HCT116 (cell line): ENCODE measurements around the gene TTC23. TPM values are rescaled to one million over a fixed set of nuclear protein-coding genes. Genes with fewer than 3 reads are reported as not detected.

Source experiments
- ATAC-seq: fragments of 200-7000 bp; cut with Tn5 transposase; 2 replicates; pipeline ENCODE4 v1.9.1; 2020; ENCODE audit warnings: mild to moderate bottlenecking, moderate library complexity
- BruUV-seq: library from RNA; stranded (reverse); fragments of 400-500 nt; replicated peaks from 2 replicates; lab custom pipeline; 2021; lab: Mats Ljungman, UMichigan
- CTCF ChIA-PET: fragments of 300-600 bp; sonication (Branson Sonifier 250); formaldehyde crosslinking; loops from one replicate; lab custom pipeline; 2021; ENCODE audit warnings: antibody characterized with exemption; lab: Charles Lee
- POLR2A ChIA-PET: fragments of 300-600, 350-600 bp; sonication (Branson Sonifier 250); formaldehyde crosslinking; loops from one replicate; lab custom pipeline; 2021; ENCODE audit warnings: antibody characterized with exemption; lab: Charles Lee
- RAD21 ChIA-PET, 2 experiments: fragments of 300-600 bp; sonication (Branson Sonifier 250); formaldehyde crosslinking; loops; one replicate each; lab custom pipeline; 2023; ENCODE audit warnings: low total read pairs in 2 of 2; ENCODE audit not compliant: uncharacterized antibody in 2 of 2, unreplicated experiment in 2 of 2, low non-redundant PET in 1 of 2; lab: Charles Lee
- DNase-seq: peaks from one replicate; pipeline ENCODE4 v3.0.0-alpha.2; 2010; ENCODE audit warnings: low read depth, low spot score
- H2AFZ ChIP-seq: fragments of 200-600 bp; shearing (Covaris generic), sonication (generic); 2 replicates; pipeline ENCODE4 v1.6.1; 2017; ENCODE audit warnings: low read depth, mixed run types, mixed read lengths, antibody characterized with exemption, low read length; ENCODE audit not compliant: poor library complexity, severe bottlenecking
- H3K27ac ChIP-seq: 2 replicates; pipeline ENCODE4 v1.5.1; 2012; ENCODE audit warnings: low read depth, low read length
- H3K27me3 ChIP-seq: fragments of 200-600 bp; sonication (generic); 2 replicates; pipeline ENCODE4 v1.6.1; 2016; ENCODE audit warnings: mixed run types, low read length, mixed read lengths; ENCODE audit not compliant: insufficient read depth
- H3K36me3 ChIP-seq, 2 experiments: fragments of 200-500 bp in 1 of 2; fragments of 200-600 bp in 1 of 2; sonication (Bioruptor generic) in 1 of 2; sonication (generic) in 1 of 2; 2 replicates each; pipeline versions ENCODE4 v1.5.1 to v1.6.1; 2014 to 2016; ENCODE audit warnings: low read length in 2 of 2, inconsistent platforms in 1 of 2, mixed read lengths in 1 of 2, mixed run types in 1 of 2; ENCODE audit not compliant: insufficient read depth in 2 of 2, control insufficient read depth in 1 of 2
- H3K4me1 ChIP-seq, 2 experiments: fragments of 200-600 bp in 1 of 2; sonication (generic) in 1 of 2; 2 replicates each; pipeline versions ENCODE4 v1.5.1 to v1.6.1; 2012 to 2017; ENCODE audit warnings: low read length in 2 of 2, inconsistent platforms in 1 of 2, mild to moderate bottlenecking in 1 of 2, mixed read lengths in 1 of 2, mixed run types in 1 of 2, moderate library complexity in 1 of 2; ENCODE audit not compliant: insufficient read depth in 2 of 2, control insufficient read depth in 1 of 2
- H3K4me2 ChIP-seq: fragments of 200-600 bp; sonication (generic); 2 replicates; pipeline ENCODE4 v1.6.1; 2017; ENCODE audit warnings: mixed run types, low read length, mixed read lengths
- H3K4me3 ChIP-seq, 2 experiments: fragments of 200-600 bp in 1 of 2; sonication (generic) in 1 of 2; replicated peaks in 1 of 2; 2 replicates each; pipeline ENCODE4 v1.5.1; 2011 to 2016; ENCODE audit warnings: low read length in 2 of 2, control low read depth in 1 of 2, low read depth in 1 of 2, mild to moderate bottlenecking in 1 of 2, mixed read lengths in 1 of 2, mixed run types in 1 of 2
- H3K79me2 ChIP-seq: fragments of 200-600 bp; sonication (generic); 2 replicates; pipeline ENCODE4 v1.6.1; 2017; ENCODE audit warnings: mild to moderate bottlenecking, mixed run types, low read length, moderate library complexity, mixed read lengths; ENCODE audit not compliant: insufficient read depth
- H3K9ac ChIP-seq: fragments of 200-600 bp; sonication (generic); 2 replicates; pipeline ENCODE4 v1.6.1; 2016; ENCODE audit warnings: low read length, mixed read lengths
- H3K9me2 ChIP-seq: fragments of 200-600 bp; sonication (generic), shearing (Covaris generic); 2 replicates; pipeline ENCODE4 v1.6.1; 2017; ENCODE audit warnings: mixed run types, mild to moderate bottlenecking, moderate library complexity; ENCODE audit not compliant: insufficient read depth
- H3K9me3 ChIP-seq, 2 experiments: fragments of 200-500 bp in 1 of 2; fragments of 200-600 bp in 1 of 2; sonication (Bioruptor generic) in 1 of 2; sonication (generic) in 1 of 2; 2 replicates each; pipeline ENCODE4 v1.6.1; 2014 to 2017; ENCODE audit warnings: low read length in 2 of 2, mixed read lengths in 2 of 2, inconsistent platforms in 1 of 2, low read depth in 1 of 2, mild to moderate bottlenecking in 1 of 2, mixed run types in 1 of 2, moderate library complexity in 1 of 2; ENCODE audit not compliant: control insufficient read depth in 1 of 2, insufficient read depth in 1 of 2
- H4K20me1 ChIP-seq: fragments of 200-600 bp; sonication (generic), shearing (Covaris generic); 2 replicates; pipeline ENCODE4 v1.6.1; 2017; ENCODE audit warnings: mixed run types, mild to moderate bottlenecking, moderate library complexity; ENCODE audit not compliant: insufficient read depth
- CEBPB ChIP-seq: IDR thresholded peaks from 2 replicates; pipeline ENCODE4 v1.6.1; 2012; ENCODE audit warnings: low read depth
- EGR1 ChIP-seq: IDR thresholded peaks from 2 replicates; pipeline ENCODE4 v1.6.1; 2012; ENCODE audit warnings: low read depth
- ELF1 ChIP-seq: IDR thresholded peaks from 2 replicates; pipeline ENCODE4 v1.6.1; 2012; ENCODE audit warnings: low read depth, borderline replicate concordance
- EZH2 ChIP-seq: fragments of 200-600 bp; sonication (generic); IDR thresholded peaks from 2 replicates; pipeline ENCODE4 v1.6.1; 2017; ENCODE audit warnings: antibody characterized with exemption, mixed run types
- FOSL1 ChIP-seq: IDR thresholded peaks from 2 replicates; pipeline ENCODE4 v1.6.1; 2012; ENCODE audit warnings: low read depth
- JUND ChIP-seq: IDR thresholded peaks from 2 replicates; pipeline ENCODE4 v1.6.1; 2012
- POLR2AphosphoS5 ChIP-seq: IDR thresholded peaks from 2 replicates; pipeline ENCODE4 v1.6.1; 2011; ENCODE audit warnings: mild to moderate bottlenecking, low read depth, low read length, moderate library complexity
- SIN3A ChIP-seq: IDR thresholded peaks from 2 replicates; pipeline ENCODE4 v1.6.1; 2012; ENCODE audit warnings: low read depth
- SRF ChIP-seq: IDR thresholded peaks from 2 replicates; pipeline ENCODE4 v1.6.1; 2012; ENCODE audit warnings: low read depth
- TCF7L2 ChIP-seq: IDR thresholded peaks from 2 replicates; pipeline ENCODE4 v1.7.0; 2011; ENCODE audit warnings: borderline replicate concordance, inconsistent platforms; ENCODE audit not compliant: insufficient read depth, insufficient read length; ENCODE audit errors: extremely low read depth
- YY1 ChIP-seq: IDR thresholded peaks from 2 replicates; pipeline ENCODE4 v1.6.1; 2011; ENCODE audit warnings: low read length, low read depth, moderate library complexity, mild to moderate bottlenecking; ENCODE audit not compliant: insufficient replicate concordance; ENCODE audit errors: extremely low read depth
- ZNF274 ChIP-seq: fragments of 200-500 bp; sonication (Bioruptor generic); IDR thresholded peaks from 2 replicates; pipeline ENCODE4 v1.6.1; 2014; ENCODE audit warnings: mild to moderate bottlenecking, low read depth, low read length, inconsistent platforms
- intact Hi-C: fragments of 100-400 bp; cut with micrococcal nuclease; formaldehyde crosslinking; loops from 2 replicates; pipeline ENCODE4 v1.10.0; 2022
- total RNA-seq: library from RNA; stranded (reverse); gene quantifications from one replicate; pipeline ENCODE4 v1.2.1, GENCODE V29; 2021; ENCODE audit not compliant: unreplicated experiment
- TF ChIP-seq, protein P1 (sequence below): IDR thresholded peaks from 2 replicates; pipeline ENCODE4 v1.6.1; 2012
- TF ChIP-seq, protein P2 (sequence below): IDR thresholded peaks from 2 replicates; pipeline ENCODE4 v1.6.1; 2012; ENCODE audit warnings: low read depth

Gene TTC23
- total RNA-seq, 1 experiment from 2014 or later, result 10.2 TPM

DNA sequence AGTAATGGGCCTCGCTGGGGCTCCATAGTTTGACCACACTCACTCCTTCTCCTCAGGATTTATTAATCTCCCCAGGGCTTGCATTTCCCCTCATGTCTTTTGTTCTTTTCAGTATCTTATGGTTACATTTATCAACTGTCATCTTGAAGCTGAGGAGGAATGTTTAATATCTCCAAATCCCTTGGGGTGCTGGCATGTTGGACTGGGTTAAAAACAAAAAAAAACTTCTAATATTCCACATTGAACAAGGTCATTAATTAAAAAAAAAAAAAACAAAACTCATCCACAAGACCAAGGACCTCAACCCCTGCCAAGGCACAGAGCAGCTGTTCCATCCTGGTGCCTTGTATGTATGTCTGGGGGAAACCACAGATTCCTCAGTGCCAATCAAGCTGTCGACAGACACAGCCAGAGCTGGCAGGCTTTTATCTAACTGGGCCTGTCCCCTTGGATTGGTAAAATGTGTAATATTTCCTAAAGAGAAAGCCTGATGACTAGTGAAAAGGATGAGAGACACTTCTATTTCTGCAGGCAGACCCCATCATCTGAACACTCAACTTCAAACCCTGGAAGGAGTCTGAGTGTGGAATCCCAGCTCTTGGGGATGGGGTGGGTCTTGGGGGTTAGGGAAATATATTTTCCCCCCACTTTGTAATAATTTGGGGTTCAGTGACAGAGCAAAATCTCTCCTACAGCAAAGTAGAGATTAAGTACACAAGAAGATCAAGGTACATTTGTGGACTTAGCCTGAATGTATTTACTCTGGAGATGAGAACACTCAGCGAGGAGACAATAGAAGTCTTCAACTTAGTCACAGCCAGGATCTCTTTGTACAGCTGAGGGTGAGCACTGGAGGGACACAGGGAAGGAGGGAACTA lies 69.1 kb downstream of the TTC23 start:
- POLR2A ChIA-PET, result no interaction called here

DNA sequence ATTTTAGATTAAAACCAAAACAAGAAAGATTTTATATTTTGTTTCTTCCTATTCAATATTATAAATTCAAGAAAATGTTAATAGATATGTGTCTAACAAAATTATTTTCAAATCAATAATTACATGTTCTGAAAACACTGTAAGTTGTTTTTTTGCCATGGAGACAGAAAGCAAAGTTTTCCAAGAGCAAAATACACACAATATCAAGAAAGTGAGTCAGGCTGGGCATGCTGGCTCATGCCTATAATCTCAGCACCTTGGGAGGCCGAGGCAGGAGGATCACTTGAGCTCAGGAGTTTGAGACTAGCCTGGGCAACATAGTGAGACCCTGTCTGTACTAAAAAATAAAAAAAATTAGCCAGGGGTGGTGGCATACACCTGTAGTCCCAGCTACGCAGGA lies 71.7 kb downstream of the TTC23 start:
- DNase-seq, result no peak
- no peak overlapping the region for H3K27ac ChIP-seq
- no peak overlapping the region for H3K4me2 ChIP-seq
- H3K4me1 ChIP-seq, result no peaks in the 10 kb centered on the region
- H3K9ac ChIP-seq, result no peak overlapping the region
- BruUV-seq, result no TSS peak
- no peaks in the 10 kb centered on the region for H4K20me1 ChIP-seq
- H3K9me3 ChIP-seq, result no peaks in the 10 kb centered on the region
- no peaks in the 10 kb centered on the region for H3K9me2 ChIP-seq
- ChIA-PET CTCF (no interaction called here), POLR2A (no interaction called here), RAD21 (no interaction called here)
- no peaks in the 10 kb centered on the region for H3K79me2 ChIP-seq
- H2AFZ ChIP-seq, result no peak overlapping the region
- ATAC-seq, result no peak
- no peaks in the 10 kb centered on the region for H3K27me3 ChIP-seq
- 0 out of 4 replicates have a peak, but pooled peaks cover 0 to 2% of the 10 kb centered on the region in 2 experiments for H3K36me3 ChIP-seq
- intact Hi-C loops, result no loop called here
- H3K4me3 ChIP-seq, result no peak overlapping the region
- TF ChIP-seq SIN3A (no peak), ZNF274 (no peak), SRF (no peak), TCF7L2 (no peak), ELF1 (no peak), YY1 (no peak), POLR2AphosphoS5 (no peak), FOSL1 (no peak)
- TF ChIP-seq, protein P1, sequence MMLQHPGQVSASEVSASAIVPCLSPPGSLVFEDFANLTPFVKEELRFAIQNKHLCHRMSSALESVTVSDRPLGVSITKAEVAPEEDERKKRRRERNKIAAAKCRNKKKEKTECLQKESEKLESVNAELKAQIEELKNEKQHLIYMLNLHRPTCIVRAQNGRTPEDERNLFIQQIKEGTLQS, result no peak
- TF ChIP-seq, protein P2, sequence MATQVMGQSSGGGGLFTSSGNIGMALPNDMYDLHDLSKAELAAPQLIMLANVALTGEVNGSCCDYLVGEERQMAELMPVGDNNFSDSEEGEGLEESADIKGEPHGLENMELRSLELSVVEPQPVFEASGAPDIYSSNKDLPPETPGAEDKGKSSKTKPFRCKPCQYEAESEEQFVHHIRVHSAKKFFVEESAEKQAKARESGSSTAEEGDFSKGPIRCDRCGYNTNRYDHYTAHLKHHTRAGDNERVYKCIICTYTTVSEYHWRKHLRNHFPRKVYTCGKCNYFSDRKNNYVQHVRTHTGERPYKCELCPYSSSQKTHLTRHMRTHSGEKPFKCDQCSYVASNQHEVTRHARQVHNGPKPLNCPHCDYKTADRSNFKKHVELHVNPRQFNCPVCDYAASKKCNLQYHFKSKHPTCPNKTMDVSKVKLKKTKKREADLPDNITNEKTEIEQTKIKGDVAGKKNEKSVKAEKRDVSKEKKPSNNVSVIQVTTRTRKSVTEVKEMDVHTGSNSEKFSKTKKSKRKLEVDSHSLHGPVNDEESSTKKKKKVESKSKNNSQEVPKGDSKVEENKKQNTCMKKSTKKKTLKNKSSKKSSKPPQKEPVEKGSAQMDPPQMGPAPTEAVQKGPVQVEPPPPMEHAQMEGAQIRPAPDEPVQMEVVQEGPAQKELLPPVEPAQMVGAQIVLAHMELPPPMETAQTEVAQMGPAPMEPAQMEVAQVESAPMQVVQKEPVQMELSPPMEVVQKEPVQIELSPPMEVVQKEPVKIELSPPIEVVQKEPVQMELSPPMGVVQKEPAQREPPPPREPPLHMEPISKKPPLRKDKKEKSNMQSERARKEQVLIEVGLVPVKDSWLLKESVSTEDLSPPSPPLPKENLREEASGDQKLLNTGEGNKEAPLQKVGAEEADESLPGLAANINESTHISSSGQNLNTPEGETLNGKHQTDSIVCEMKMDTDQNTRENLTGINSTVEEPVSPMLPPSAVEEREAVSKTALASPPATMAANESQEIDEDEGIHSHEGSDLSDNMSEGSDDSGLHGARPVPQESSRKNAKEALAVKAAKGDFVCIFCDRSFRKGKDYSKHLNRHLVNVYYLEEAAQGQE, result no peak

More for the DNA sequence above, 69.1 kb downstream of the TTC23 start:
- ChIA-PET CTCF (no interaction called here), RAD21 (no interaction called here)
- H3K36me3 ChIP-seq, result no peaks in the 10 kb centered on the region
- intact Hi-C loops, result no loop called here
- ATAC-seq (no peak), DNase-seq (no peak)
- no peak overlapping the region for H3K9ac ChIP-seq
- no peaks in the 10 kb centered on the region for H3K4me1 ChIP-seq
- no TSS peak for BruUV-seq
- no peak overlapping the region for H3K27ac ChIP-seq
- no peak overlapping the region for H3K4me3 ChIP-seq
- H3K27me3 ChIP-seq, result no peaks in the 10 kb centered on the region
- no peak overlapping the region for H3K4me2 ChIP-seq
- no peaks in the 10 kb centered on the region for H3K9me2 ChIP-seq
- no peaks in the 10 kb centered on the region for H4K20me1 ChIP-seq
- TF ChIP-seq FOSL1, result no peak
- no peak for TF ChIP-seq SIN3A
- no peak for TF ChIP-seq EGR1
- TF ChIP-seq CEBPB, result no peak
- TF ChIP-seq YY1, result no peak
- no peak for TF ChIP-seq JUND
- TF ChIP-seq EZH2, result no peak
- no peaks in the 10 kb centered on the region for H3K79me2 ChIP-seq
- no peak overlapping the region for H2AFZ ChIP-seq
- H3K9me3 ChIP-seq, result no peaks in the 10 kb centered on the region
